HepG2 (cell line): ENCODE data around the gene PSMC2. TPM values are rescaled to one million over a fixed set of nuclear protein-coding genes. Genes with fewer than 3 reads are reported as not detected.

ENCODE experiments used
- polyA plus RNA-seq, 8 experiments: library from polyadenylated mRNA; depleted of rRNA in 3 of 8; stranded (reverse) in 7 of 8; unstranded in 1 of 8; fragments of >200 nt; fragmentation: Illumina TruSeq in 4 of 8; extraction: Trizol in 4 of 8; gene quantifications; 2 replicates each; pipeline versions ENCODE4 v1.2.1 to v1.2.3, GENCODE V29; 2011 to 2016; ENCODE audit warnings: low read depth in 4 of 8, missing spikeins in 1 of 8, mixed read lengths in 1 of 8; ENCODE audit not compliant: insufficient read depth in 1 of 8
- small RNA-seq, 3 experiments: library from RNA; depleted of rRNA; stranded (forward); fragments of <200 nt; gene quantifications; one replicate each; pipeline ENCODE3, GENCODE V24; 2012; ENCODE audit warnings: low read depth in 2 of 3, low replicate concordance in 1 of 3; ENCODE audit not compliant: insufficient read length in 3 of 3, insufficient read depth in 2 of 3
- total RNA-seq, 5 experiments: library from RNA; depleted of rRNA; stranded (reverse); fragments of >200 nt; fragmentation: Illumina TruSeq; extraction: Trizol; gene quantifications; 2 replicates each; pipeline ENCODE4 v1.2.3, GENCODE V29; 2016; ENCODE audit warnings: low read depth in 1 of 5

The PSMC2 gene
- total and polyA plus RNA-seq, 2 of the 13 experiments (the other 11 are each of a cell fraction or from before 2014, with no cell fraction given): 89.9 to 181 TPM

Small RNA genes within 50 kb of the gene (small RNA-seq; reads per million reads assigned to genes)
- gene RPS29P16: 0 reads per million in 3 experiments

Other genes starting within 250 kb of the PSMC2 start
- 5.6 and 6.8 TPM in 2 replicates for gene NAPEPLD, start 198.5 kb upstream of the PSMC2 start, total RNA-seq (2016; rRNA removed; fragmentation: Illumina TruSeq; extraction: Trizol)
- 3.2 and 3.4 TPM in 2 replicates for gene NAPEPLD, start 198.5 kb upstream of the PSMC2 start, polyA plus RNA-seq (2011; rRNA removed)
- gene PMPCB, start 50.2 kb upstream of the PSMC2 start, total RNA-seq (2016; rRNA removed; fragmentation: Illumina TruSeq; extraction: Trizol): 75.9 and 80.8 TPM in 2 replicates
- gene PMPCB, start 50.2 kb upstream of the PSMC2 start, polyA plus RNA-seq (2011; rRNA removed): 94.2 and 124 TPM in 2 replicates
- gene DNAJC2, start 2.9 kb upstream of the PSMC2 start, total RNA-seq (2016; rRNA removed; fragmentation: Illumina TruSeq; extraction: Trizol): 42.0 and 53.6 TPM in 2 replicates
- gene DNAJC2, start 2.9 kb upstream of the PSMC2 start, polyA plus RNA-seq (2011; rRNA removed): 14.7 and 19.6 TPM in 2 replicates
- gene SLC26A5, start 98.6 kb downstream of the PSMC2 start, total RNA-seq (2016; rRNA removed; fragmentation: Illumina TruSeq; extraction: Trizol): 0.11 TPM in 1 of 2 replicates, not detected in the other
- 0.04 and 0.08 TPM in 2 replicates for gene SLC26A5, start 98.6 kb downstream of the PSMC2 start, polyA plus RNA-seq (2011; rRNA removed)